ENCODE measurements around the gene VSIG10L2.

Gene VSIG10L2

GRCh38 chr11:125950178-125950490 is 4.3 kb downstream of the VSIG10L2 start:
- Histone ChIP-seq H3K27me3 (ENCODE audit: insufficient read depth, low read depth) (no peaks in the 10 kb centered on the region), H3K4me2 (no peak overlapping the region), H3K9ac (no peak overlapping the region), H3K4me1 (ENCODE audit: low read depth, poor library complexity, severe bottlenecking) (no peaks in the 10 kb centered on the region), H3K79me2 (ENCODE audit: insufficient read depth, low read depth) (no peaks in the 10 kb centered on the region), H3K4me3 (IDR thresholded peaks at IDR 0.05; ENCODE audit: insufficient read depth, low read depth, low read length) (no peak overlapping the region), H2AFZ (ENCODE audit: low read depth) (no peak overlapping the region), H3K36me3 (ENCODE audit: insufficient read depth) (no peaks in the 10 kb centered on the region), H3K27ac (no peak overlapping the region), H4K20me1 (ENCODE audit: insufficient read depth) (no peaks in the 10 kb centered on the region)
- TF ChIP-seq, protein P1, sequence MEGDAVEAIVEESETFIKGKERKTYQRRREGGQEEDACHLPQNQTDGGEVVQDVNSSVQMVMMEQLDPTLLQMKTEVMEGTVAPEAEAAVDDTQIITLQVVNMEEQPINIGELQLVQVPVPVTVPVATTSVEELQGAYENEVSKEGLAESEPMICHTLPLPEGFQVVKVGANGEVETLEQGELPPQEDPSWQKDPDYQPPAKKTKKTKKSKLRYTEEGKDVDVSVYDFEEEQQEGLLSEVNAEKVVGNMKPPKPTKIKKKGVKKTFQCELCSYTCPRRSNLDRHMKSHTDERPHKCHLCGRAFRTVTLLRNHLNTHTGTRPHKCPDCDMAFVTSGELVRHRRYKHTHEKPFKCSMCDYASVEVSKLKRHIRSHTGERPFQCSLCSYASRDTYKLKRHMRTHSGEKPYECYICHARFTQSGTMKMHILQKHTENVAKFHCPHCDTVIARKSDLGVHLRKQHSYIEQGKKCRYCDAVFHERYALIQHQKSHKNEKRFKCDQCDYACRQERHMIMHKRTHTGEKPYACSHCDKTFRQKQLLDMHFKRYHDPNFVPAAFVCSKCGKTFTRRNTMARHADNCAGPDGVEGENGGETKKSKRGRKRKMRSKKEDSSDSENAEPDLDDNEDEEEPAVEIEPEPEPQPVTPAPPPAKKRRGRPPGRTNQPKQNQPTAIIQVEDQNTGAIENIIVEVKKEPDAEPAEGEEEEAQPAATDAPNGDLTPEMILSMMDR (conservative IDR thresholded peaks at IDR 0.05; ENCODE audit: low read depth, low read length), result no peak

GRCh38 chr11:125950696-125951651 is 5.1 kb downstream of the VSIG10L2 start:
- Histone ChIP-seq H4K20me1 (ENCODE audit: insufficient read depth) (no peaks in the 10 kb centered on the region), H2AFZ (ENCODE audit: low read depth) (no peak overlapping the region), H3K27ac (no peak overlapping the region), H3K36me3 (ENCODE audit: insufficient read depth) (no peaks in the 10 kb centered on the region), H3K4me2 (no peak overlapping the region), H3K27me3 (ENCODE audit: insufficient read depth, low read depth) (no peaks in the 10 kb centered on the region), H3K9ac (no peak overlapping the region), H3K79me2 (ENCODE audit: insufficient read depth, low read depth) (no peaks in the 10 kb centered on the region), H3K4me1 (ENCODE audit: low read depth, poor library complexity, severe bottlenecking) (no peaks in the 10 kb centered on the region), H3K4me3 (IDR thresholded peaks at IDR 0.05; ENCODE audit: insufficient read depth, low read depth, low read length) (no peak overlapping the region)
- TF ChIP-seq, protein P1 (conservative IDR thresholded peaks at IDR 0.05; ENCODE audit: low read depth, low read length), result no peak

DNA sequence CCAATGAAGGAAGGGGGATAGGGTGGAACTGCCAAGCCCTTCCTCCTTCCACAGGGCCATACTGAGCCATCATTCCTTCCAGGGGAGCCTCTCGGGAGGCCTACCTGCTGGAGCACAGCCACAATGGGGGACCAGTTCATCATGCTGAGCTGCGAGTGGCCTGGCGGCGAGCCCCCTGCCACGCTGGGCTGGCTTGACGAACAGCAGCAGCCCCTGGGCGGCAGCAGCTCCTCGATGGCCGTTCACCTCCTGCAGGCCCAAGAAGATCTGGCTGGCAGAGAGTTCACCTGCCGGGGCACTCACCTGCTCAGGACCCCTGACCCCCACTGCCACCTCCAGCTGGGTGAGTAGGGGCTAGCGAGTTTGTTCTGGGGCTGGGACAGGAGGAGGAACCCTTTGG is 5.9 kb downstream of the VSIG10L2 start:
- Histone ChIP-seq H3K27me3 (ENCODE audit: insufficient read depth, low read depth) (no peaks in the 10 kb centered on the region), H3K36me3 (ENCODE audit: insufficient read depth) (no peaks in the 10 kb centered on the region), H2AFZ (ENCODE audit: low read depth) (no peak overlapping the region), H3K4me2 (no peak overlapping the region), H3K27ac (no peak overlapping the region), H4K20me1 (ENCODE audit: insufficient read depth) (no peaks in the 10 kb centered on the region), H3K4me1 (ENCODE audit: low read depth, poor library complexity, severe bottlenecking) (no peaks in the 10 kb centered on the region), H3K9ac (no peak overlapping the region), H3K4me3 (IDR thresholded peaks at IDR 0.05; ENCODE audit: insufficient read depth, low read depth, low read length) (no peak overlapping the region), H3K79me2 (ENCODE audit: insufficient read depth, low read depth) (no peaks in the 10 kb centered on the region)
- TF ChIP-seq, protein P1 (conservative IDR thresholded peaks at IDR 0.05; ENCODE audit: low read depth, low read length), result no peak

DNA sequence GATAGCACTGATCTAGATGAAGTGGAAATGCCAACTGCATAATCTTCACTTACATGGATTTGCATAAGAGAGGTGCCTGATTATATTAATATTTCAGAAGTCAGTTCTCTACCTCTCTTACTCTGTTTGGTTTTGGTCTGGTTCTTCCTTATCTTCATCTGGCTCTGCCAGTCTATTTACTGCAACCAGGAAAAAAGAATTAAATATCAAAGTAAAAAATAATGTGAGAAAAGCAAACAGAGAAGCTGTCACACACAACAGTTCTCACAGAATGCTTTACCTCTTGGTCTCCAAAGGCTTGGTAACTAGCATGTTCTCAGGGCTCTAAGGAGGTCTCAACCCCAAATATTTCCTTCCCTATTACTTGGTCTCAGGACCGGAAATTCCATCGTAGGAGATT is 6.7 kb downstream of the VSIG10L2 start:
- Histone ChIP-seq H3K4me3 (IDR thresholded peaks at IDR 0.05; ENCODE audit: insufficient read depth, low read depth, low read length) (no peak overlapping the region), H3K9ac (no peak overlapping the region), H3K27me3 (ENCODE audit: insufficient read depth, low read depth) (no peaks in the 10 kb centered on the region), H3K36me3 (ENCODE audit: insufficient read depth) (no peaks in the 10 kb centered on the region), H3K79me2 (ENCODE audit: insufficient read depth, low read depth) (no peaks in the 10 kb centered on the region), H2AFZ (ENCODE audit: low read depth) (no peak overlapping the region), H3K4me2 (no peak overlapping the region), H4K20me1 (ENCODE audit: insufficient read depth) (no peaks in the 10 kb centered on the region), H3K27ac (no peak overlapping the region), H3K4me1 (ENCODE audit: low read depth, poor library complexity, severe bottlenecking) (no peaks in the 10 kb centered on the region)
- TF ChIP-seq, protein P1 (conservative IDR thresholded peaks at IDR 0.05; ENCODE audit: low read depth, low read length), result no peak
